Liver (tissue), 3 donors: Measurements from ENCODE around the gene ZNF132.

ENCODE experiments used
- GABPA ChIP-seq, 2 donors: IDR thresholded peaks in 1 of 2; conservative IDR thresholded peaks in 1 of 2; 2 replicates each; pipeline ENCODE4 v1.6.1; 2016; ENCODE audit warnings: antibody characterized with exemption in 2 of 2, mild to moderate bottlenecking in 1 of 2, moderate library complexity in 1 of 2
- JUND ChIP-seq, 2 donors: IDR thresholded peaks; 2 replicates each; pipeline ENCODE4 v1.6.1; 2016; ENCODE audit warnings: antibody characterized with exemption in 2 of 2
- TF ChIP-seq, protein P1 (sequence below): fragments of 150-350 bp; IDR thresholded peaks from 2 replicates; pipeline ENCODE4 v1.5.1; 2017; ENCODE audit warnings: improper control_type of control experiment, low read depth, low read length; ENCODE audit not compliant: missing input control
- donor health status: healthy.
- donor health status: healthy.

DNA sequence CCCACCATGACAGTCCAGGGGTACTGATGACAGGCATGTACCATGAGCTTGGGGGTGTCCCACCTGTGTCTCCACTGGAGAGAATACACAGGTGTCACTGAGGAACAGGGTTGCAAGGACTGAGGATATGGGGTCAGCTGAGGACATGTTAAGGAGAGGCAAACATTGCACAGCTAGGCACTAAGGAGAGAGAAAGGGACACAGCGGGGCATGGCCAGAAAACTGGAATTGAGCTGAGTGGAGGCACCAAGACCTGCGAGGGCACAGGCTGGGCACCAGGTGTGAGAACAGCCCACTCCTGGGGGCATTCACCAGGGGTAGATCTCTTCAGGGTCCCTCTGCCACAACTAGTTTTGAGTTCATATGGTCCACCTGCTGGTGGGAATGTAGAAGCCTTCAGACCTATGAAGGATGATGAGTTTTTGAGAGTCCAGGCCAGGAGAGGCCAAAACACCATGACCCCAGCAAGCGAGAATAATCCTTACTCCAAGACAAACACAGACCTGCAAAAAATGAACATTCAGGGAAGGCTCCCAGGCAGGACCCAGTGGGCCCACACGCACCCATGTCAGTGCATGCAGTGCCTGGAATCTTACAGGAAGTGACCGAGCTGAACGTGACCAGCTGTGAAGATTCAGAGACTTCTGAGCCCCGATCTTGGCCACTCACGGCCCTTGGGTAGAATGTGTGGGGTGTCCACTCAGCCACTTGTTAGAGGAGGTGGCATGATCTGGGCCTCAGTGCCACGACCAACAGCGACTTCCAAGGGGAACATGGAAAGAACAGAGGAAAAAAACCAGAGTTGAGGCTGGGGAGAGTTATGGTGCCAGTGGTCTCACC lies 32.9 kb downstream of the ZNF132 start:
- TF ChIP-seq, protein P1, sequence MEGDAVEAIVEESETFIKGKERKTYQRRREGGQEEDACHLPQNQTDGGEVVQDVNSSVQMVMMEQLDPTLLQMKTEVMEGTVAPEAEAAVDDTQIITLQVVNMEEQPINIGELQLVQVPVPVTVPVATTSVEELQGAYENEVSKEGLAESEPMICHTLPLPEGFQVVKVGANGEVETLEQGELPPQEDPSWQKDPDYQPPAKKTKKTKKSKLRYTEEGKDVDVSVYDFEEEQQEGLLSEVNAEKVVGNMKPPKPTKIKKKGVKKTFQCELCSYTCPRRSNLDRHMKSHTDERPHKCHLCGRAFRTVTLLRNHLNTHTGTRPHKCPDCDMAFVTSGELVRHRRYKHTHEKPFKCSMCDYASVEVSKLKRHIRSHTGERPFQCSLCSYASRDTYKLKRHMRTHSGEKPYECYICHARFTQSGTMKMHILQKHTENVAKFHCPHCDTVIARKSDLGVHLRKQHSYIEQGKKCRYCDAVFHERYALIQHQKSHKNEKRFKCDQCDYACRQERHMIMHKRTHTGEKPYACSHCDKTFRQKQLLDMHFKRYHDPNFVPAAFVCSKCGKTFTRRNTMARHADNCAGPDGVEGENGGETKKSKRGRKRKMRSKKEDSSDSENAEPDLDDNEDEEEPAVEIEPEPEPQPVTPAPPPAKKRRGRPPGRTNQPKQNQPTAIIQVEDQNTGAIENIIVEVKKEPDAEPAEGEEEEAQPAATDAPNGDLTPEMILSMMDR: no peak
- TF ChIP-seq JUND (IDR thresholded peaks at IDR 0.05) (no peak), GABPA (IDR thresholded peaks at IDR 0.05 in 1 of 2, conservative IDR thresholded peaks at IDR 0.05 in 1 of 2) (no peak)
